GM23338 (cell line): ENCODE data around the gene POLG2. TPM values are rescaled to one million over a fixed set of nuclear protein-coding genes. Genes with fewer than 3 reads are reported as not detected.
A peak's percentile ranks its signal among the peaks of the same experiment; 100 is the strongest.

Experiments used
- ATAC-seq: fragments of 200-7000 bp; cut with Tn5 transposase; 3 replicates; pipeline ENCODE4 v1.9.1; 2020
- DNase-seq: peaks from one replicate; pipeline ENCODE4 v3.0.0-alpha.2; 2015; ENCODE audit warnings: low spot score
- H2AFZ ChIP-seq: fragments of 200-600 bp; sonication (generic); 2 replicates; pipeline ENCODE4 v1.8.0; 2016; ENCODE audit warnings: antibody characterized with exemption, mild to moderate bottlenecking, moderate library complexity
- H3F3A ChIP-seq: fragments of 200-600 bp; sonication (generic); replicated peaks from 2 replicates; pipeline ENCODE4 v1.8.0; 2017; ENCODE audit warnings: antibody characterized with exemption, mixed run types, low read depth
- H3K27ac ChIP-seq: fragments of 200-600 bp; sonication (generic); 2 replicates; pipeline ENCODE4 v1.6.1; 2016; ENCODE audit warnings: low read depth
- H3K27me3 ChIP-seq: fragments of 200-600 bp; sonication (generic); 2 replicates; pipeline ENCODE4 v1.8.0; 2016; ENCODE audit warnings: mild to moderate bottlenecking, mixed run types, moderate library complexity; ENCODE audit not compliant: insufficient read depth
- H3K36me3 ChIP-seq: fragments of 200-600 bp; sonication (generic); 2 replicates; pipeline ENCODE4 v1.8.0; 2016; ENCODE audit warnings: mild to moderate bottlenecking; ENCODE audit not compliant: insufficient read depth
- H3K4me1 ChIP-seq: fragments of 200-600 bp; sonication (generic); 2 replicates; pipeline ENCODE4 v1.8.0; 2016; ENCODE audit warnings: mild to moderate bottlenecking, moderate library complexity; ENCODE audit not compliant: insufficient read depth
- H3K4me2 ChIP-seq: fragments of 200-600 bp; sonication (generic); 2 replicates; pipeline ENCODE4 v1.7.1; 2017; ENCODE audit warnings: mixed run types
- H3K4me3 ChIP-seq: fragments of 200-600 bp; sonication (generic); 2 replicates; pipeline ENCODE4 v1.6.1; 2016; ENCODE audit warnings: mixed run types
- H3K79me2 ChIP-seq: fragments of 200-600 bp; sonication (generic); replicated peaks from 2 replicates; pipeline ENCODE4 v1.8.0; 2017; ENCODE audit warnings: mild to moderate bottlenecking; ENCODE audit not compliant: insufficient read depth
- H3K9me2 ChIP-seq: fragments of 200-600 bp; sonication (generic); 2 replicates; pipeline ENCODE4 v1.8.0; 2017; ENCODE audit not compliant: insufficient read depth
- H4K20me1 ChIP-seq: fragments of 200-600 bp; sonication (generic); replicated peaks from 2 replicates; pipeline ENCODE4 v1.8.0; 2017; ENCODE audit warnings: mild to moderate bottlenecking; ENCODE audit not compliant: insufficient read depth
- H3K27ac Mint-ChIP-seq: 2 replicates; pipeline ENCODE4 v1.8.0; 2020; ENCODE audit warnings: inconsistent platforms, mild to moderate bottlenecking, moderate library complexity, mixed read lengths
- H3K27me3 Mint-ChIP-seq: 3 replicates; pipeline ENCODE4 v1.8.0; 2022; ENCODE audit warnings: low read depth, mild to moderate bottlenecking, moderate library complexity, mixed read lengths, inconsistent platforms; ENCODE audit not compliant: insufficient read depth, poor library complexity
- H3K36me3 Mint-ChIP-seq: 3 replicates; pipeline ENCODE4 v1.8.0; 2021; ENCODE audit warnings: low read depth, mild to moderate bottlenecking, inconsistent platforms, moderate library complexity, mixed read lengths
- H3K4me1 Mint-ChIP-seq: 3 replicates; pipeline ENCODE4 v1.8.0; 2020; ENCODE audit warnings: mild to moderate bottlenecking, inconsistent platforms, mixed read lengths
- H3K4me3 Mint-ChIP-seq: 3 replicates; pipeline ENCODE4 v1.8.0; 2021; ENCODE audit warnings: moderate library complexity, mild to moderate bottlenecking, inconsistent platforms, mixed read lengths
- H3K9me3 Mint-ChIP-seq: 3 replicates; pipeline ENCODE4 v1.8.0; 2020; ENCODE audit warnings: moderate library complexity, mild to moderate bottlenecking, inconsistent platforms, mixed read lengths
- CREB1 ChIP-seq: fragments of 250-450 bp; sonication (Bioruptor Pico); IDR thresholded peaks from 2 replicates; pipeline ENCODE4 v1.5.0; 2020; ENCODE audit warnings: low read depth, mild to moderate bottlenecking, moderate library complexity
- CTCF ChIP-seq, 2 experiments: fragments of 200-600 bp in 1 of 2; sonication (generic) in 1 of 2; conservative IDR thresholded peaks; 2 replicates each; pipeline versions ENCODE4 v1.5.1 to v1.6.1; 2016 to 2017; ENCODE audit warnings: antibody characterized with exemption in 2 of 2, low read depth in 2 of 2, mild to moderate bottlenecking in 2 of 2, moderate library complexity in 1 of 2
- ETS1 ChIP-seq: IDR thresholded peaks from 2 replicates; pipeline ENCODE4 v1.6.1; 2016; ENCODE audit warnings: antibody characterized with exemption
- EZH2 ChIP-seq: fragments of 200-600 bp; sonication (generic); IDR thresholded peaks from one replicate; pipeline ENCODE4 v1.8.0; 2017; ENCODE audit warnings: antibody characterized with exemption, mild to moderate bottlenecking, low read depth; ENCODE audit not compliant: unreplicated experiment
- EZH2phosphoT487 ChIP-seq: fragments of 200-600 bp; sonication (generic); IDR thresholded peaks from one replicate; pipeline ENCODE4 v1.8.1; 2018; ENCODE audit warnings: antibody characterized with exemption; ENCODE audit not compliant: unreplicated experiment
- JUNB ChIP-seq: IDR thresholded peaks from one replicate; pipeline ENCODE4 v1.6.1; 2016; ENCODE audit warnings: antibody characterized with exemption; ENCODE audit not compliant: unreplicated experiment
- NANOG ChIP-seq: IDR thresholded peaks from 2 replicates; pipeline ENCODE4 v1.6.1; 2016; ENCODE audit warnings: antibody characterized with exemption, borderline replicate concordance
- POLR2AphosphoS5 ChIP-seq: IDR thresholded peaks from 2 replicates; pipeline ENCODE4 v1.6.1; 2016; ENCODE audit warnings: antibody characterized with exemption, low read depth
- REST ChIP-seq: IDR thresholded peaks from one replicate; pipeline ENCODE4 v1.6.1; 2018; ENCODE audit warnings: antibody characterized with exemption; ENCODE audit not compliant: unreplicated experiment
- STAT1 ChIP-seq: IDR thresholded peaks from one replicate; pipeline ENCODE4 v1.6.1; 2016; ENCODE audit warnings: antibody characterized with exemption; ENCODE audit not compliant: unreplicated experiment
- ZNF114 ChIP-seq: fragments of 250-450 bp; sonication (Bioruptor Pico); IDR thresholded peaks from 2 replicates; pipeline ENCODE4 v1.5.0; 2020; ENCODE audit warnings: mild to moderate bottlenecking, moderate library complexity
- ZNF331 ChIP-seq: fragments of 250-450 bp; sonication (Bioruptor Pico); IDR thresholded peaks from 2 replicates; pipeline ENCODE4 v1.5.0; 2020; ENCODE audit warnings: low read depth, mild to moderate bottlenecking, moderate library complexity
- ZNF462 ChIP-seq: fragments of 250-450 bp; sonication (Bioruptor Pico); IDR thresholded peaks from 2 replicates; pipeline ENCODE4 v1.5.0; 2020; ENCODE audit warnings: mild to moderate bottlenecking, moderate library complexity
- polyA plus RNA-seq: library from polyadenylated mRNA; unstranded; fragments of >200 nt; fragmentation: Nextera tagmentation; extraction: Ambion mirVana; gene quantifications from 2 replicates; pipeline ENCODE4 v1.2.1, GENCODE V29; 2016
- total RNA-seq: library from RNA; depleted of rRNA; stranded (reverse); fragments of >200 nt; shearing (Covaris generic); gene quantifications from 2 replicates; pipeline ENCODE4 v1.2.3, GENCODE V29; 2014

The POLG2 gene
- total and polyA plus RNA-seq, 2 experiments from 2014 or later = 20.2 to 28.0 TPM

- H3K27me3 Mint-ChIP-seq = peaks cover 9% of the 10 kb centered on the region
- H3K27ac Mint-ChIP-seq = peak overlapping the region; percentile 3; the same call in 1 of the 2 replicates
- H3K36me3 Mint-ChIP-seq = peaks cover 64% of the 10 kb centered on the region
- no peaks in the 10 kb centered on the region for H3K27me3 ChIP-seq
- H3K9me3 Mint-ChIP-seq = no peaks in the 10 kb centered on the region; the same call in 2 of the 3 replicates
- H3K4me1 Mint-ChIP-seq = no peaks in the 10 kb centered on the region
- no peak overlapping the region for H3K4me3 ChIP-seq
- H3K27ac ChIP-seq = no peak overlapping the region
- H3K79me2 ChIP-seq = no peaks in the 10 kb centered on the region
- no peaks in the 10 kb centered on the region for H3F3A ChIP-seq
- ATAC-seq (no peak), DNase-seq (no peak)
- no peaks in the 10 kb centered on the region for H3K4me1 ChIP-seq
- H2AFZ ChIP-seq = no peak overlapping the region
- H3K4me2 ChIP-seq = no peak overlapping the region
- H3K4me3 Mint-ChIP-seq = no peak overlapping the region
- no peaks in the 10 kb centered on the region for H3K9me2 ChIP-seq
- H3K36me3 ChIP-seq = peaks cover 44% of the 10 kb centered on the region
- peaks cover 10% of the 10 kb centered on the region; the same call in 1 of the 2 replicates for H4K20me1 ChIP-seq
- no peak for TF ChIP-seq EZH2
- no peak for TF ChIP-seq ZNF114 (CRISPR knock-in tag)
- TF ChIP-seq CTCF (conservative IDR thresholded peaks at IDR 0.05; ENCODE audit: low read depth in 2 of 2) = no peak
- TF ChIP-seq NANOG = no peak
- TF ChIP-seq CREB1 (CRISPR knock-in tag) = no peak
- no peak for TF ChIP-seq JUNB
- TF ChIP-seq ETS1 = no peak
- no peak for TF ChIP-seq POLR2AphosphoS5
- no peak for TF ChIP-seq ZNF331 (CRISPR knock-in tag)
- no peak for TF ChIP-seq EZH2phosphoT487
- TF ChIP-seq ZNF462 = no peak
- TF ChIP-seq REST = no peak
- TF ChIP-seq STAT1 = no peak
These were observed 40.6 kb upstream of the POLG2 start for GRCh38 chr17:64537488-64537887.
